Calu3 (cell line): Measurements from ENCODE around the gene CCR5. TPM values are rescaled to one million over a fixed set of nuclear protein-coding genes. Genes with fewer than 3 reads are reported as not detected.

Experiments
- BruUV-seq: library from RNA; stranded (reverse); fragments of 400-500 nt; replicated peaks from 2 replicates; lab custom pipeline; 2021; lab: Mats Ljungman, UMichigan
- CTCF ChIA-PET: fragments of 300-600 bp; sonication (Branson Sonifier 250); formaldehyde crosslinking; loops from one replicate; lab custom pipeline; 2022; ENCODE audit warnings: antibody characterized with exemption; lab: Charles Lee
- DNase-seq: peaks from one replicate; pipeline ENCODE4 v3.0.0; 2022
- H3K27ac Mint-ChIP-seq: one replicate; pipeline ENCODE4 v1.8.0; 2022; ENCODE audit warnings: mixed read lengths; ENCODE audit not compliant: unreplicated experiment
- H3K27me3 Mint-ChIP-seq: one replicate; pipeline ENCODE4 v1.8.0; 2022; ENCODE audit warnings: mixed read lengths; ENCODE audit not compliant: unreplicated experiment
- H3K36me3 Mint-ChIP-seq: one replicate; pipeline ENCODE4 v1.8.0; 2022; ENCODE audit warnings: mild to moderate bottlenecking, moderate library complexity, mixed read lengths; ENCODE audit not compliant: insufficient read depth, unreplicated experiment
- H3K4me1 Mint-ChIP-seq: one replicate; pipeline ENCODE4 v1.8.0; 2022; ENCODE audit warnings: mild to moderate bottlenecking, low read depth, mixed read lengths; ENCODE audit not compliant: unreplicated experiment
- H3K4me3 Mint-ChIP-seq: one replicate; pipeline ENCODE4 v1.8.0; 2022; ENCODE audit warnings: mild to moderate bottlenecking, low read depth, moderate library complexity, mixed read lengths; ENCODE audit not compliant: unreplicated experiment
- H3K9me3 Mint-ChIP-seq: one replicate; pipeline ENCODE4 v1.8.0; 2022; ENCODE audit warnings: low read depth, mixed read lengths; ENCODE audit not compliant: unreplicated experiment
- intact Hi-C: fragments of 100-400 bp; cut with micrococcal nuclease; formaldehyde crosslinking; loops from one replicate; pipeline ENCODE4 v1.10.0; 2022; ENCODE audit not compliant: unreplicated experiment
- total RNA-seq: library from RNA; stranded (reverse); gene quantifications from 2 replicates; pipeline ENCODE4 v1.2.3, GENCODE V29; 2022
- TF ChIP-seq, protein P1 (sequence below): fragments of 200-600 bp; IDR thresholded peaks from one replicate; pipeline ENCODE4 v1.8.0; 2022; ENCODE audit warnings: antibody characterized with exemption; ENCODE audit not compliant: unreplicated experiment

CCR5 gene
- total RNA-seq, 1 experiment from 2014 or later = not detected

DNA sequence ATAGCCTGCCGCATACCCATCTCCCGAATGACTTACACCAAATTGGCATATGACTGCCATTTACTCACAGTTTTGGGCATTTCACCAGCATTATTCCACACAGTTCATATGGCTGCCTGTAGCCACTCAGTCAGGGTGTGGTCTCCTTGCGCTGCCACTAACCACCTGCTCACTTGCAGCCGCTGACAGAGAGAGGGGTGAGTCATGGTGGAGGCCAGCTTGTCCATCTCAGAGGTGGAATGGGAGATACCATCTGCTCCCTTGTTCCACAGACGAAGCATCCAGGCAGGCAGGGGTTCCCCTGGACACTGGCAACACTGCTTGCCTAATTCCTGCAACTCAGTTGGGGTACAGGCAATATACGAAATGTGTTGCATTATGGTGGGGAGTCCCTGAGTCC, 51.9 kb downstream of the CCR5 start:
- peak overlapping the region; percentile 63 for H3K27ac Mint-ChIP-seq
- BruUV-seq = no TSS peak
- intact Hi-C loops = no loop called here
- no peak overlapping the region for H3K4me3 Mint-ChIP-seq
- peaks cover 26% of the 10 kb centered on the region for H3K4me1 Mint-ChIP-seq
- H3K27me3 Mint-ChIP-seq = no peaks in the 10 kb centered on the region
- DNase-seq = peak; percentile 39
- TF ChIP-seq, protein P1, sequence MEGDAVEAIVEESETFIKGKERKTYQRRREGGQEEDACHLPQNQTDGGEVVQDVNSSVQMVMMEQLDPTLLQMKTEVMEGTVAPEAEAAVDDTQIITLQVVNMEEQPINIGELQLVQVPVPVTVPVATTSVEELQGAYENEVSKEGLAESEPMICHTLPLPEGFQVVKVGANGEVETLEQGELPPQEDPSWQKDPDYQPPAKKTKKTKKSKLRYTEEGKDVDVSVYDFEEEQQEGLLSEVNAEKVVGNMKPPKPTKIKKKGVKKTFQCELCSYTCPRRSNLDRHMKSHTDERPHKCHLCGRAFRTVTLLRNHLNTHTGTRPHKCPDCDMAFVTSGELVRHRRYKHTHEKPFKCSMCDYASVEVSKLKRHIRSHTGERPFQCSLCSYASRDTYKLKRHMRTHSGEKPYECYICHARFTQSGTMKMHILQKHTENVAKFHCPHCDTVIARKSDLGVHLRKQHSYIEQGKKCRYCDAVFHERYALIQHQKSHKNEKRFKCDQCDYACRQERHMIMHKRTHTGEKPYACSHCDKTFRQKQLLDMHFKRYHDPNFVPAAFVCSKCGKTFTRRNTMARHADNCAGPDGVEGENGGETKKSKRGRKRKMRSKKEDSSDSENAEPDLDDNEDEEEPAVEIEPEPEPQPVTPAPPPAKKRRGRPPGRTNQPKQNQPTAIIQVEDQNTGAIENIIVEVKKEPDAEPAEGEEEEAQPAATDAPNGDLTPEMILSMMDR = no peak
- H3K9me3 Mint-ChIP-seq = no peaks in the 10 kb centered on the region
- CTCF ChIA-PET = no interaction called here
- H3K36me3 Mint-ChIP-seq = peaks cover 6% of the 10 kb centered on the region

DNA sequence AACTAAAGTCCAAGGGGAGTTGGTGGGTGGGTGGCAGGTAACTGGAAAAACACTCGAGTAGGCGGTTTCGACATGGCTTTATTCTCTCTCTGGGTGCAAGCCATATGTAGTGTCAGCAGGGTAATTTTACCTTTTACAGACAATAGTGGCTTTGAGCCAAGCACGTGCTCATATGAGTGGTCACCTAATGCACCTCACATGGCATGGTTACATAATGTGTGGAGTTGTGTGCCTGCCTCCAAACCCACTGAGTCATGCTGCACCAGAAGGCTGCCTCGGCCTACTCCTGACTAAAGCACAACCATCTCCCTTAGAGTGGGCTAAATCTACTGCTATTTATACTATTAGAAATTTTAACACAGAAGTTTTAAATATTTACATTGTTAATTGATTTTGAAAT, 52.8 kb downstream of the CCR5 start:
- Mint-ChIP-seq H3K4me1 (peaks cover 26% of the 10 kb centered on the region), H3K9me3 (no peaks in the 10 kb centered on the region), H3K4me3 (no peak overlapping the region), H3K27me3 (no peaks in the 10 kb centered on the region), H3K36me3 (peaks cover 6% of the 10 kb centered on the region), H3K27ac (peak overlapping the region; percentile 63)
- no TSS peak for BruUV-seq
- TF ChIP-seq, protein P1 = no peak
- intact Hi-C loops = no loop called here
- DNase-seq = peak; percentile 42
- CTCF ChIA-PET = no interaction called here

Other genes starting within 250 kb of the CCR5 start
- 0.87 and 2.2 TPM in 2 replicates for gene CCR1, start 162.6 kb upstream of the CCR5 start, total RNA-seq
- gene CCR3, start 128.5 kb upstream of the CCR5 start, total RNA-seq = 0.17 TPM in 1 of 2 replicates, not detected in the other
- not detected in 2 replicates for gene CCR2, start 16.8 kb upstream of the CCR5 start, total RNA-seq
- gene CCRL2, start 36.3 kb downstream of the CCR5 start, total RNA-seq = 0.54 TPM in 1 of 2 replicates, not detected in the other
- not detected in 2 replicates for gene LTF, start 94.0 kb downstream of the CCR5 start, total RNA-seq
- not detected in 2 replicates for gene RTP3, start 127.0 kb downstream of the CCR5 start, total RNA-seq
- not detected in 2 replicates for gene LRRC2, start 195.4 kb downstream of the CCR5 start, total RNA-seq
- gene FAM240A, start 241.6 kb downstream of the CCR5 start, total RNA-seq = not detected in 2 replicates